H1 (cell line): ENCODE data around the gene JTB.

Experiments used
- BCL11A ChIP-seq, 2 experiments: IDR thresholded peaks; one replicate each; pipeline ENCODE4 v1.6.1; 2011; ENCODE audit warnings: low read depth in 2 of 2, low read length in 2 of 2, mild to moderate bottlenecking in 2 of 2
- POLR2A ChIP-seq, 2 experiments: IDR thresholded peaks; 1 replicate in 1 of 2; 2 replicates in 1 of 2; pipeline ENCODE4 v1.6.1; 2011; ENCODE audit warnings: low read depth in 2 of 2, low read length in 2 of 2, mild to moderate bottlenecking in 2 of 2; ENCODE audit errors: control extremely low read depth in 1 of 2
- SP1 ChIP-seq: IDR thresholded peaks from 2 replicates; pipeline ENCODE4 v1.6.1; 2011; ENCODE audit warnings: low read depth, low read length

GRCh38 chr1:153944005-153944826, 33.3 kb downstream of the JTB start:
- no peak for TF ChIP-seq SP1
- no peak for TF ChIP-seq POLR2A (IDR thresholded peaks at IDR 0.05; ENCODE audit: control extremely low read depth in 1 of 2, low read depth in 2 of 2, low read length in 2 of 2)
- TF ChIP-seq BCL11A (IDR thresholded peaks at IDR 0.05; ENCODE audit: low read depth in 2 of 2, low read length in 2 of 2) = no peak
